K562 (cell line): Measurements from ENCODE around the gene ADPRM. TPM values are rescaled to one million over a fixed set of nuclear protein-coding genes. Genes with fewer than 3 reads are reported as not detected.

Source experiments
- ATAC-seq: fragments of 200-7000 bp; cut with Tn5 transposase; 3 replicates; pipeline ENCODE4 v1.9.1; 2020; ENCODE audit warnings: moderate library complexity
- BruUV-seq: library from RNA; stranded (reverse); fragments of 400-500 nt; replicated peaks from 2 replicates; lab custom pipeline; 2021; lab: Mats Ljungman, UMichigan
- CTCF ChIA-PET: fragments of 300-600 bp; formaldehyde crosslinking; extraction: SDS; loops from one replicate; lab custom pipeline; 2021; ENCODE audit warnings: low intra/inter-chr PET ratio; lab: Yijun Ruan, JAX
- POLR2A ChIA-PET: fragments of 300-600, 350-650 bp; sonication (Branson Sonifier 250); formaldehyde crosslinking; extraction: SDS; loops from one replicate; lab custom pipeline; 2021; ENCODE audit warnings: antibody characterized with exemption, inconsistent platforms; lab: Yijun Ruan, JAX
- DNase-seq, 4 experiments: peaks; one replicate each; pipeline versions ENCODE4 v3.0.0 to v3.0.0-alpha.2; 2011 to 2018; ENCODE audit warnings: low spot score in 3 of 4, mixed read lengths in 3 of 4; ENCODE audit errors: extremely low read depth in 1 of 4
- FAIRE-seq: peaks from 2 replicates; lab custom pipeline; 2011; peaks lifted over from hg19 to GRCh38; lab: Jason Lieb, UNC
- H2AFZ ChIP-seq: 2 replicates; pipeline ENCODE4 v1.6.0; 2011; ENCODE audit warnings: low read depth, low read length, control low read depth, inconsistent platforms
- H3K27ac ChIP-seq: fragments of 200-600 bp; 3 replicates; pipeline ENCODE4 v1.8.0; 2011; ENCODE audit warnings: low read depth, mild to moderate bottlenecking, control low read depth, inconsistent platforms, low read length, moderate library complexity, mixed read lengths; ENCODE audit errors: extremely low read depth
- H3K27me3 ChIP-seq, 2 experiments: fragments of 300-600 bp in 1 of 2; 2 replicates in 1 of 2; 3 replicates in 1 of 2; pipeline versions ENCODE4 v1.6.0 to v1.8.0; 2011; ENCODE audit warnings: inconsistent platforms in 2 of 2, low read length in 2 of 2, mild to moderate bottlenecking in 1 of 2, mixed read lengths in 1 of 2, moderate library complexity in 1 of 2; ENCODE audit not compliant: control insufficient read depth in 2 of 2, insufficient read depth in 2 of 2
- H3K36me3 ChIP-seq: fragments of 300-600 bp; 3 replicates; pipeline ENCODE4 v1.8.0; 2011; ENCODE audit warnings: mild to moderate bottlenecking, low read length, inconsistent platforms; ENCODE audit not compliant: control insufficient read depth, insufficient read depth
- H3K4me1 ChIP-seq, 2 experiments: fragments of 200-600 bp in 1 of 2; replicated peaks in 1 of 2; 2 replicates in 1 of 2; 3 replicates in 1 of 2; pipeline versions ENCODE4 v1.5.1 to v1.8.0; 2011; ENCODE audit warnings: inconsistent platforms in 2 of 2, low read length in 2 of 2, mild to moderate bottlenecking in 1 of 2, mixed read lengths in 1 of 2, moderate library complexity in 1 of 2; ENCODE audit not compliant: control insufficient read depth in 2 of 2, insufficient read depth in 2 of 2
- H3K4me2 ChIP-seq: 2 replicates; pipeline ENCODE4 v1.6.1; 2011; ENCODE audit warnings: low read length, control low read depth, inconsistent platforms, mixed read lengths; ENCODE audit not compliant: insufficient read depth
- H3K4me3 ChIP-seq: fragments of 200-600 bp; sonication (generic), shearing (Covaris generic); 2 replicates; pipeline ENCODE4 v1.5.1; 2016; ENCODE audit warnings: control low read depth, inconsistent platforms
- H3K79me2 ChIP-seq: fragments of 200-600 bp; 3 replicates; pipeline ENCODE4 v1.8.0; 2011; ENCODE audit warnings: low read length, inconsistent platforms; ENCODE audit not compliant: control insufficient read depth, insufficient read depth
- H3K9ac ChIP-seq, 2 experiments: 2 replicates each; pipeline versions ENCODE4 v1.6.0 to v1.6.1; 2011; ENCODE audit warnings: low read depth in 2 of 2, low read length in 2 of 2, control low read depth in 1 of 2, inconsistent platforms in 1 of 2, mild to moderate bottlenecking in 1 of 2, mixed read lengths in 1 of 2; ENCODE audit not compliant: insufficient read depth in 1 of 2
- H3K9me1 ChIP-seq: one replicate; pipeline ENCODE4 v1.6.0; 2011; ENCODE audit warnings: inconsistent platforms, mild to moderate bottlenecking, low read length, moderate library complexity; ENCODE audit not compliant: control insufficient read depth, insufficient read depth
- H3K9me3 ChIP-seq: replicated peaks from 2 replicates; pipeline ENCODE4 v1.5.1; 2011; ENCODE audit warnings: low read depth, low read length, inconsistent platforms; ENCODE audit not compliant: control insufficient read depth, insufficient read depth
- H4K20me1 ChIP-seq: replicated peaks from 2 replicates; pipeline ENCODE4 v1.6.1; 2011; ENCODE audit warnings: low read length, inconsistent platforms, mixed read lengths; ENCODE audit not compliant: control insufficient read depth, insufficient read depth
- CAMTA2 ChIP-seq: fragments of 250-450 bp; sonication (Bioruptor Pico); conservative IDR thresholded peaks from 2 replicates; pipeline ENCODE4 v1.5.1; 2022
- ELF4 ChIP-seq: fragments of 450-650 bp; formaldehyde crosslinking; IDR thresholded peaks from 2 replicates; pipeline ENCODE4 v1.4.0; 2022; ENCODE audit warnings: missing genetic modification characterization
- GABPB1 ChIP-seq: sonication (generic); formaldehyde crosslinking; IDR thresholded peaks from 2 replicates; pipeline ENCODE4 v1.8.0; 2022; ENCODE audit warnings: mild to moderate bottlenecking, missing genetic modification reagents
- HEY1 ChIP-seq: fragments of 250-450 bp; sonication (Bioruptor Pico); IDR thresholded peaks from 2 replicates; pipeline ENCODE4 v1.5.0; 2020; ENCODE audit warnings: mild to moderate bottlenecking, moderate library complexity, borderline replicate concordance
- REST ChIP-seq, 2 experiments: fragments of 450-650 bp; formaldehyde crosslinking in 1 of 2; IDR thresholded peaks; 2 replicates each; pipeline versions ENCODE4 v1.4.0 to v1.6.1; 2014 to 2020; ENCODE audit warnings: mild to moderate bottlenecking in 2 of 2, borderline replicate concordance in 1 of 2, low read depth in 1 of 2
- RREB1 ChIP-seq: fragments of 250-450 bp; sonication (Bioruptor Pico); IDR thresholded peaks from 2 replicates; pipeline ENCODE4 v1.4.0; 2020
- ZNF354B ChIP-seq: fragments of 250-450 bp; sonication (Bioruptor Pico); IDR thresholded peaks from 2 replicates; pipeline ENCODE4 v1.4.0; 2020
- WGBS: fragments of 100-300 bp; shearing (Covaris generic); methylation state at CpG from one replicate; pipeline ENCODE4 v1.1.6; 2016; ENCODE audit warnings: low coverage, mixed read lengths; ENCODE audit not compliant: insufficient coverage; ENCODE audit errors: missing lambda C conversion rate; 5-methylcytosine and 5-hydroxymethylcytosine counted together
- in situ Hi-C: fragments of 300-500 bp; cut with MboI; formaldehyde crosslinking; loops from 4 replicates; pipeline ENCODE4 v1.15.0; 2018; ENCODE audit warnings: inconsistent platforms, mixed read lengths
- intact Hi-C: fragments of 100-400 bp; cut with micrococcal nuclease; formaldehyde crosslinking; loops from 2 replicates; pipeline ENCODE4 v1.14.2; 2022
- polyA plus RNA-seq, 8 experiments: library from polyadenylated mRNA; depleted of rRNA in 4 of 8; stranded (reverse) in 5 of 8; unstranded in 3 of 8; fragments of >200 nt; fragmentation: Nextera tagmentation in 2 of 8; fragmentation: Illumina TruSeq in 1 of 8; extraction: Ambion mirVana in 2 of 8; extraction: Trizol in 1 of 8; gene quantifications; 2 replicates each; pipeline versions ENCODE4 v1.2.1 to v1.2.3, GENCODE V29; 2011 to 2014; ENCODE audit warnings: inconsistent platforms in 1 of 8, missing spikeins in 1 of 8
- total RNA-seq, 7 experiments: library from RNA; depleted of rRNA in 6 of 7; stranded (reverse); fragments of >200 nt in 6 of 7; fragmentation: Illumina TruSeq in 2 of 7; extraction: Trizol in 2 of 7; gene quantifications; 2 replicates each; pipeline versions ENCODE4 v1.2.1 to v1.2.3, GENCODE V29; 2011 to 2021; ENCODE audit warnings: low replicate concordance in 1 of 7

The ADPRM gene
- total and polyA plus RNA-seq, 9 of the 15 experiments (the other 6 are each of a cell fraction or from before 2014, with no cell fraction given), result 4.7 to 17.6 (median 6.2) TPM

- CTCF ChIA-PET, result no interaction called here
- Histone ChIP-seq H2AFZ (no peak overlapping the region), H3K4me1 (0 out of 5 replicates have a peak, but pooled peaks cover 0 to under 1% of the 10 kb centered on the region in 2 experiments), H4K20me1 (no peaks in the 10 kb centered on the region), H3K4me2 (no peak overlapping the region), H3K9me3 (no peaks in the 10 kb centered on the region), H3K4me3 (no peak overlapping the region), H3K79me2 (no peaks in the 10 kb centered on the region), H3K27ac (no peak overlapping the region), H3K9ac (no peak overlapping the region), H3K27me3 (no peaks in the 10 kb centered on the region), H3K9me1 (no peaks in the 10 kb centered on the region), H3K36me3 (no peaks in the 10 kb centered on the region)
- ATAC-seq, result no peak
- no peak for TF ChIP-seq ELF4 (CRISPR knock-in tag)
- TF ChIP-seq REST (IDR thresholded peaks at IDR 0.05; ENCODE audit: borderline replicate concordance), result 0 out of 2 replicates have a peak, but pooled peaks have one; percentile 17
- no peak for TF ChIP-seq REST (CRISPR knock-in tag; IDR thresholded peaks at IDR 0.05; ENCODE audit: low read depth)
- no peak for TF ChIP-seq ZNF354B (CRISPR knock-in tag)
- no peak for TF ChIP-seq CAMTA2
- no peak for TF ChIP-seq RREB1 (CRISPR knock-in tag)
- no peak for TF ChIP-seq GABPB1 (CRISPR knock-in tag)
- TF ChIP-seq HEY1 (CRISPR knock-in tag), result no peak
- no peak for DNase-seq
- FAIRE-seq, result no peak
- no TSS peak for BruUV-seq
- intact Hi-C loops, result no loop called here
- in situ Hi-C loops, result no loop called here
- POLR2A ChIA-PET, result no interaction called here
- WGBS, result 3% methylated on average over 11 of the region's 11 CpGs
Measured at GRCh38 chr17:10724546-10725195, 27.3 kb downstream of the ADPRM start.
